ENCODE results near the gene SCYGR8.

The SCYGR8 gene
- total RNA-seq, result 0 reads per million in 9 experiments

- no peak within 1 kb of the TSS for H3K4me3 Mint-ChIP-seq
- no peak for ATAC-seq (replicated peaks)
- DNase-seq, result no peak
- H3K36me3 Mint-ChIP-seq (ENCODE audit: insufficient read depth), result peaks cover 3% of the 10 kb centered on the region
- no peak within 1 kb of the TSS for H3K27ac Mint-ChIP-seq
- peaks cover 6 to 23% of the 10 kb centered on the region in 2 donors for H3K27me3 Mint-ChIP-seq
- H3K9me3 Mint-ChIP-seq, result no peaks in the 10 kb centered on the region
- no peaks in the 10 kb centered on the region for H3K4me1 Mint-ChIP-seq (ENCODE audit: low read depth in 2 of 2)
Measured at GRCh38 chr2:227745594-227745993, at the start of gene SCYGR8. Gene SCYGR8 (plus strand): TSS chr2:227745894. CDS start chr2:227745894, 0 bp downstream.

GRCh38 chr2:227696990-227697679 is 48.6 kb upstream of the SCYGR8 start:
- Mint-ChIP-seq H3K27me3 (peaks cover 11 to 34% of the 10 kb centered on the region in 2 donors), H3K4me1 (ENCODE audit: low read depth in 2 of 2) (no peaks in the 10 kb centered on the region), H3K9me3 (peaks cover 0 to 1% of the 10 kb centered on the region in 2 donors), H3K4me3 (no peak overlapping the region), H3K36me3 (ENCODE audit: insufficient read depth) (no peaks in the 10 kb centered on the region), H3K27ac (no peak overlapping the region)
- DNase-seq (no peak), ATAC-seq (replicated peaks) (no peak)

- Mint-ChIP-seq H3K4me3 (no peak overlapping the region), H3K27me3 (peaks cover 19 to 33% of the 10 kb centered on the region in 2 donors), H3K4me1 (ENCODE audit: low read depth in 2 of 2) (no peaks in the 10 kb centered on the region), H3K36me3 (ENCODE audit: insufficient read depth) (no peaks in the 10 kb centered on the region), H3K27ac (no peak overlapping the region), H3K9me3 (peaks cover 0 to 1% of the 10 kb centered on the region in 2 donors)
- DNase-seq (no peak), ATAC-seq (replicated peaks) (no peak)
Measured at GRCh38 chr2:227701556-227701955, 44.1 kb upstream of the SCYGR8 start.

- Mint-ChIP-seq H3K27me3 (peaks cover 19 to 33% of the 10 kb centered on the region in 2 donors), H3K36me3 (ENCODE audit: insufficient read depth) (no peaks in the 10 kb centered on the region), H3K9me3 (peaks cover 0 to 1% of the 10 kb centered on the region in 2 donors), H3K4me1 (ENCODE audit: low read depth in 2 of 2) (no peaks in the 10 kb centered on the region), H3K4me3 (no peak overlapping the region), H3K27ac (no peak overlapping the region)
- no peak for DNase-seq
- no peak for ATAC-seq (replicated peaks)
Measured at GRCh38 chr2:227703280-227703732, 42.4 kb upstream of the SCYGR8 start.

GRCh38 chr2:227703961-227704360 is 41.7 kb upstream of the SCYGR8 start:
- no peak overlapping the region for H3K4me3 Mint-ChIP-seq
- H3K27ac Mint-ChIP-seq, result no peak overlapping the region
- no peak for ATAC-seq (replicated peaks)
- no peak for DNase-seq
- peaks cover 0 to 1% of the 10 kb centered on the region in 2 donors for H3K9me3 Mint-ChIP-seq
- peaks cover 17 to 28% of the 10 kb centered on the region in 2 donors for H3K27me3 Mint-ChIP-seq
- no peaks in the 10 kb centered on the region for H3K36me3 Mint-ChIP-seq (ENCODE audit: insufficient read depth)
- no peaks in the 10 kb centered on the region for H3K4me1 Mint-ChIP-seq (ENCODE audit: low read depth in 2 of 2)

GRCh38 chr2:227706859-227707258 is 38.8 kb upstream of the SCYGR8 start:
- no peaks in the 10 kb centered on the region for H3K9me3 Mint-ChIP-seq
- ATAC-seq (replicated peaks), result no peak

GRCh38 chr2:227707390-227707789 is 38.3 kb upstream of the SCYGR8 start:
- Mint-ChIP-seq H3K27ac (no peak overlapping the region), H3K4me1 (ENCODE audit: low read depth in 2 of 2) (no peaks in the 10 kb centered on the region), H3K4me3 (no peak overlapping the region), H3K27me3 (peaks cover 7 to 24% of the 10 kb centered on the region in 2 donors), H3K9me3 (no peaks in the 10 kb centered on the region), H3K36me3 (ENCODE audit: insufficient read depth) (peaks cover 4% of the 10 kb centered on the region)
- no peak for DNase-seq
- no peak for ATAC-seq (replicated peaks)

More at GRCh38 chr2:227706859-227707258, 38.8 kb upstream of the SCYGR8 start:
- Mint-ChIP-seq H3K36me3 (ENCODE audit: insufficient read depth) (peaks cover 4% of the 10 kb centered on the region), H3K4me3 (no peak overlapping the region), H3K27me3 (peaks cover 10 to 29% of the 10 kb centered on the region in 2 donors), H3K4me1 (ENCODE audit: low read depth in 2 of 2) (no peaks in the 10 kb centered on the region), H3K27ac (no peak overlapping the region)
- no peak for DNase-seq

- Mint-ChIP-seq H3K36me3 (ENCODE audit: insufficient read depth) (peaks cover 4% of the 10 kb centered on the region), H3K27ac (no peak overlapping the region), H3K9me3 (no peaks in the 10 kb centered on the region), H3K27me3 (peaks cover 0 to 12% of the 10 kb centered on the region in 2 donors), H3K4me3 (no peak overlapping the region), H3K4me1 (ENCODE audit: low read depth in 2 of 2) (no peaks in the 10 kb centered on the region)
- no peak for DNase-seq
- no peak for ATAC-seq (replicated peaks)
Measured at GRCh38 chr2:227710986-227711385, 34.7 kb upstream of the SCYGR8 start.

- peaks cover 0 to 28% of the 10 kb centered on the region in 2 donors for H3K27me3 Mint-ChIP-seq
- H3K36me3 Mint-ChIP-seq (ENCODE audit: insufficient read depth), result peaks cover 4% of the 10 kb centered on the region
- peaks cover 0 to 4% of the 10 kb centered on the region in 2 donors for H3K4me1 Mint-ChIP-seq (ENCODE audit: low read depth in 2 of 2)
- no peak overlapping the region for H3K4me3 Mint-ChIP-seq
- no peak overlapping the region for H3K27ac Mint-ChIP-seq
- no peak for ATAC-seq (replicated peaks)
- no peak for DNase-seq
- no peaks in the 10 kb centered on the region for H3K9me3 Mint-ChIP-seq
Measured at GRCh38 chr2:227713291-227713690, 32.4 kb upstream of the SCYGR8 start.

GRCh38 chr2:227716501-227716900 is 29.2 kb upstream of the SCYGR8 start:
- DNase-seq (no peak), ATAC-seq (replicated peaks) (no peak)
- H3K4me3 Mint-ChIP-seq, result no peak overlapping the region
- peaks cover 0 to 4% of the 10 kb centered on the region in 2 donors for H3K4me1 Mint-ChIP-seq (ENCODE audit: low read depth in 2 of 2)
- H3K36me3 Mint-ChIP-seq (ENCODE audit: insufficient read depth), result no peaks in the 10 kb centered on the region
- peaks cover 9 to 19% of the 10 kb centered on the region in 2 donors for H3K27me3 Mint-ChIP-seq
- H3K27ac Mint-ChIP-seq, result no peak overlapping the region
- H3K9me3 Mint-ChIP-seq, result no peaks in the 10 kb centered on the region

- peaks cover 0 to 4% of the 10 kb centered on the region in 2 donors for H3K4me1 Mint-ChIP-seq (ENCODE audit: low read depth in 2 of 2)
- peaks cover 22 to 33% of the 10 kb centered on the region in 2 donors for H3K27me3 Mint-ChIP-seq
- no peak within 1 kb of the TSS for H3K27ac Mint-ChIP-seq
- no peaks in the 10 kb centered on the region for H3K36me3 Mint-ChIP-seq (ENCODE audit: insufficient read depth)
- no peaks in the 10 kb centered on the region for H3K9me3 Mint-ChIP-seq
- ATAC-seq (replicated peaks) (no peak), DNase-seq (no peak)
- H3K4me3 Mint-ChIP-seq, result peak within 1 kb of the TSS in 1 of 2 donors; percentile 21
Measured at GRCh38 chr2:227717687-227718567, 27.8 kb upstream of the SCYGR8 start, which contains the start of gene SLC19A3. Gene SLC19A3 (minus strand): TSS chr2:227718028. CDS start chr2:227702318, 15,710 bp downstream.

GRCh38 chr2:227719641-227720040 is 26.1 kb upstream of the SCYGR8 start:
- ATAC-seq (replicated peaks) (no peak), DNase-seq (no peak)
- H3K4me1 Mint-ChIP-seq (ENCODE audit: low read depth in 2 of 2), result peaks cover 0 to 4% of the 10 kb centered on the region in 2 donors
- H3K9me3 Mint-ChIP-seq, result no peaks in the 10 kb centered on the region
- H3K27me3 Mint-ChIP-seq, result peaks cover 22 to 39% of the 10 kb centered on the region in 2 donors
- H3K4me3 Mint-ChIP-seq, result no peak overlapping the region
- no peaks in the 10 kb centered on the region for H3K36me3 Mint-ChIP-seq (ENCODE audit: insufficient read depth)
- H3K27ac Mint-ChIP-seq, result no peak overlapping the region

- peaks cover 22 to 41% of the 10 kb centered on the region in 2 donors for H3K27me3 Mint-ChIP-seq
- H3K4me1 Mint-ChIP-seq (ENCODE audit: low read depth in 2 of 2), result peaks cover 0 to 4% of the 10 kb centered on the region in 2 donors
- DNase-seq, result no peak
- no peak overlapping the region for H3K27ac Mint-ChIP-seq
- H3K36me3 Mint-ChIP-seq (ENCODE audit: insufficient read depth), result no peaks in the 10 kb centered on the region
- H3K9me3 Mint-ChIP-seq, result no peaks in the 10 kb centered on the region
- ATAC-seq (replicated peaks), result no peak
- no peak overlapping the region for H3K4me3 Mint-ChIP-seq
Measured at GRCh38 chr2:227720680-227721079, 25.0 kb upstream of the SCYGR8 start.

All from effector memory CD8-positive, alpha-beta T cell (primary cell).